Right kidney (tissue), 1 donor: Measurements from ENCODE around the gene TRAK2.
"Not testable (repeated sequence)": the region's sequence is repeated elsewhere in the genome, so short reads cannot be mapped to it uniquely, and the experiment has no call there.

Experiments
- DNase-seq: peaks from one replicate; pipeline ENCODE4 v3.0.0-alpha.2; 2016

TRAK2 gene

DNA sequence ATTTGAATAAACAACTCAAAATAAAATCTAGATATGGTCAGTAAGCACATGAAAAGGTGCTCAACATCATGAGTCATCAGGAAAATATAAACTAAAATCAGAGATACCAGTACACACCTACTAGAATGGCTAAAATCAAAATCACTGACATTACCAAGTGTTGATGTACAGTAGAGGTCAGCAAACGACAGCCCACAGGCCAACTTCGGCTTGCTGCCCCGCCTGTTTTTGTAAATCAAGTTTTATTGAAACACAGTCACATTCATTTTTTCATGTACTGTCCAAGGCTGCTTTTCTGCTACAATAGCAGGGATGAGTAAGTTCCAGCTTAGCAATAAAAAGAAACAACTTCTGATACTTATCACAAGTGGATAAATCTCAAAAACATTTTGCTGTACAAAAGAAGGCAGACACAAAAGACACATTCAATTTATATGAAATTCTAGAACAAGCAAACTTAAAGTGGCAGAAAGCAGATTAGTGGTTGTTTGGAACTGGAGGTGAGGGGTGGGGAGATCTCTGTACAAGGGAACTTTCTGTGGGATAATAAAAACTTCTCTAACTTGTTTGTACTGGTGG lies 32.1 kb downstream of the TRAK2 start:
- no peak for DNase-seq

DNA sequence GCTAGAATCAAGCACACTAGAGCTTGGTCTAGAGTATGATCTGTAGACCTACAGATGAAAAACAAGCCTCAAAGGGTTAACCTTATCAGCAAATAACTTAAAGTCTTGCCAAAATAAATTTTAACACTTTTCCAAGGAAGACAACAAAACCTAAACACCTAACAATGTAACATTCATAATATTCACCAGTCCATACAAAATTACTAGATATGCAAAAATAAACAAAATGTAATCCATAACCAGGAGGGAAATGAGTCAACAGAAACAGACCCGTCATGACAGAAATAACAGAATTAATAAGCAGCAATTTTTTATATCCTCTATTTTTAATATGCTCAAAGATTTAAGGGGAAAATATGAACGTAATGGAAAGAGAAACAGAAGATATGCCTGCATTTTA lies 36.1 kb downstream of the TRAK2 start:
- no peak for DNase-seq

DNA sequence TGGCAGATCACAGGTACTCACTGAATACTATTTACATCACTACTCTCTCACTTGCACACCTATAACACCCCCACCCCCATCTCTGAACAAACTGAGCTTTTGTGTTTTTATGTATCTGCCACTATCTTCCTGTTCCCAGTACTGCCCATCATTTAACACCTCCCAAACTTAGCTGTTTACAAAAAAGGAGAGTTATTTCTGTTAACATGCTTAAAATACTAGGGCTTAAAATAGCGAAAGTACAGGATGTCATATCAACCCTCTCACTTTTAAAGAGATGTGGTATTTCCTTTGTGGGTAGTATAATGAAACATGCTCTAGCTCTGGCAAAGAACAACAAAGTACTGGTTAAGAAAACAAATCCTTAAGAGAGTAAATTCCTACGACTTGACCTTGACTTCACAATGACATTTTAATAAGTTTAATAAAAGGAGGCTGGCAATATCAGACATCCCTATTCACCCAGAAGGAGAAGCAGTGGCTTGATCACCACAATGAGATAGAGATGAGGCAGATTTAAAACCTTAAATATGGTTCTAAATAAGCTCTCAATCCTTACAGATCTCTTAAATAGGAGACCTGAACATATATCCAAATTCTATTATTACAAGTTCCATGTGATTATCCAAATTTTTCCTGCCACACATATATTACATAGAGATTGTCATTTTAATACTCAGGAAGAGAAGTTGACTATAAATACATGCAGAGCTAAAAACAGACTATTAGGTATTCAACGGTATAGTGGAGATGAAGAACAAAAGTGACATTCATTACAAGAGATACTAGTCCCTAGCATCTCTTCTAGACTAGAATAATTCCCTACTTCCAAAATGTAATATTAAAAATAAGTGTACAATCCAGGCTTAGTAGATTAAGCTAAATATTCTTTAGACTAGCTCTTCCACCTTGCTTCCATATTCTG lies 36.9 kb downstream of the TRAK2 start:
- DNase-seq, result no peak

DNA sequence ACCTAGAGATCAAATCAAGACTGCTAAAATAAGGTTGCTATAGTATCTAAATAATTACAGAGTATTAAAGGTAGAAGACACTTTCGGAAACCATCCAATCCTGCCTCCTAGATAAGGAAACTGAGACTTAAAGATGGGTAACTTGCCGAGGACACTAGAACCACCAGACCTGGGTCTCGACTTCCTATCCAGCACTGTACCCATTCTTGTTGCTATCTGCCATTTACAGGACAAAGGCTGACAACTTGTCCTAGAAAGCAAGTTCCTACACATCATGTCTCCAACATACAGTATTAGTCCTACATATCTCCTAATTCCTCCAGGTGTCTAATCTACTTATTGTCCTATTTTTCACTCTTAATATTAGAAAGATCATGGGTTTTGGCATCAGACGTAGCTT lies 37.7 kb downstream of the TRAK2 start:
- no peak for DNase-seq

DNA sequence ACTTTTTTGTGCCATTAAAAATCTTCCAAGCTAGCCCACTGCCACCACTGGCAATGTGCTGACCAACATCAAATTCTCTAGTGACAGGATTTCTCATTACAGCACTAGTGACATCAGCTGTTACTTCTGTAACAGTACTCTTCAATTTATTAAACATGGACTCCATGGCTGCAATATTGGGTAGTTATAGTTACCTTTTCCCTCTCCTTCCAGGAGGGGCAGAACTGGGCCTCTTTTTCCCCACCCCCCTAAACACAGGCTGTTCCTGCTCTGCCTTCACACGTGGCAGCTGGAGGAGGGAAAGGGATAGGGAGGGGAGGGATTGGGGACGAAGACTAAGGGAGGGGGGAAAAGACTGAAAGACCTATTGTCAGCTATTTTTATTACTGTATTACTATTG lies 38.1 kb downstream of the TRAK2 start:
- DNase-seq, result no peak

DNA sequence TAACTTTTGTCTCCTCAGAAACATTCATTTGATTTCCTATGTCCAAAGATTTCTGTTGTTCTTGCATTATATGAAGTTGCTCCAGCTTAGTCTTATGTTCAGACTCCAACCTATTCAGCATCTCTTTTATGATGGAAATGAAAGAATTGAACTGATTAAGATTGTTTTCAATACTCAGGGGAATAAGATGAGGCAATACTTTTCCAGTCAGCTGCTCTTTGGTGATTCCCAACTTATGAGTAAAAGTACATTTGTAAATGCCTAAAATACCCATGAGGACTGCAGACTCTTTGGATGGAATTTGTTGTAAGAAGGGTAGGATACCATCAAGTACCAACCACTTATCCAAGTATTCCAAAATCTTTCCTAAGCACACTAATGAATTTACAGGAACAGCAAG lies 39.8 kb downstream of the TRAK2 start:
- no peak for DNase-seq

DNA sequence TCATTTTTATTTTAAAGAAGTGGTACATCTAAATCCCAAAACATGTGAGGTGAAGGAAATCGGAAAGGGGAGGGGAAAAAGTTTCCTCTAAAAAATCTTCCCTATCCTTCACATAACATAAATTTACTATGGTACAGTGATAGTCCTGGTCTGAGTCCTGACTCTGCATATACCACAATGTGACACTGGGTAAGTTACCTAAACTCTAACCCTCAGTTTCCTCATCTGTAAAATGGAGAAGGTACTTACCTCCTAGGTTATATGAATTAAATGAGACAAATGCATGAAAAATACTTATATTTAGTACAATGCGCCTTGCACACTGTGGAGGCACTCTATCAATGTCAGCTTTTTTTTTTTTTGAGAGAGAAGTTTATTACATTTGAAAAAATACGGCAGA lies 42.3 kb downstream of the TRAK2 start:
- DNase-seq, result no peak

DNA sequence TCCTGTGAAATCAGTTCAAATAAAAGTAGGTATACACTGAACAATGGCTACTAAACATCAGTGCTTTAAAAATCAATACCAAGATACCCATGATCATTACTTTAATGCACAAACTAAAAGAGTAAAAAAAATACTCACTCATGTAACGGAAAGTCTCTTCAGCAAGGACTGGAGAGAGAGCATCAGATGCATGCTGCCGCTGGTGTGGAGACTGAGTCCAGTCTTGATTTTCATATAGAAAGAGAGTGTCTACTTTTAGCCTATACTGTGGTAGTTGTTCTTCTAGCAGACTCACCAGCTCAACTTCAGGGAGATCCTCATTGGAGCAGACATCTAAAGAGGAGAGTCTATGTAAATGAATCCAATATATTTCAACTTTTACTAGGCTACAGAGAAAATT lies 44.0 kb downstream of the TRAK2 start:
- no peak for DNase-seq

DNA sequence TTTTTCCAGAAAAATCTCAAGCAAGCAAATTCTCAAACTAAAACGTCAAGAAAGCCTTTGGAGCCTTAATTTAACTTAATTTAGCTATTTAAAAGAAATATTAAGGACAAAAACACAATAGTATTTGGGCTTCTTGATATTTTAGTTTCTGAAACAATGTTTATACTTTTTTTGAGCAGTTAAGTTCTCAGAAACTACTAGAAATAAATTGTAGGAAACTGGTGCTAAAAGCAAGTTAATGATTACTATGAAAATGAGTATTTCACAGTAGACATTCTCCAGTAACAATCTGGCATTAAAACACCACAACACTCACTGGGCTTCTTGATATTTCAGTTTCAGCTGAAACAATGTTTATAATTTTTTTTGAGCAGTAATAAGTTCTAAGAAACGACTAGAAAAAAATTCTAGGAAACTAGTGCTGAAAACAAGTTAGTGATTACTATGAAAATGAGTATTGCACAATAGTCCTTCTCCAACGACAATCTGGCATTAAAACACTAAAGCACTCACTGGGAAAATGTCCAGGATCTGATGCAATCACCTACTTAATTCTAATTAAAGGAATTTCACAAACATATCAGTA lies 45.1 kb downstream of the TRAK2 start:
- DNase-seq, result no peak

DNA sequence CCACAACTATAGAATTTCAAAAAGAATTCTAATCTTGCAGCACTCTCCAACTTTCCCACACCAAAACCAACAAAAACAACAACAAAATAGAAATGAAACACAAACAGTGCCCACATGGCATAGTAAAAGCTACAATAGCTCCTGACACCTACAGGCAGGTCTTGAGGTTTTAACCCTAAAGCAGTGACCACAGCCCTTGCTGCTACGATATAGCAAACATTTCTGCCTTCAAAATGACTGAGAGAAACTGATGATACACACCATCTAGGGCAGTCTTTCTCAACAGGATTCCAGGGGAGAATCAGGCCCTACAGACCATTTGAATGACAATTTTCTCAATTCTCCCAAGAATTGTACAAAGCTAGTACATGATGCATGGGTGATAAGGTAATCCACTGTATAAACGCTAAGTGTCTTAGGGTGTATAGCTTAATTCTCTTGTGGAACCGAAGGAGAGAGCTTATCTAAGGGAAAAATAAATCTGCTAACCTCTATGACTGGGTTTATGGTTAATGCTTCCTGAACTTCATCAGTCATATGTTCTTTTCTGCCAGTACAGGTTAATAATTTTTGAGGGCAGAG lies 46.5 kb downstream of the TRAK2 start:
- DNase-seq, result no peak

DNA sequence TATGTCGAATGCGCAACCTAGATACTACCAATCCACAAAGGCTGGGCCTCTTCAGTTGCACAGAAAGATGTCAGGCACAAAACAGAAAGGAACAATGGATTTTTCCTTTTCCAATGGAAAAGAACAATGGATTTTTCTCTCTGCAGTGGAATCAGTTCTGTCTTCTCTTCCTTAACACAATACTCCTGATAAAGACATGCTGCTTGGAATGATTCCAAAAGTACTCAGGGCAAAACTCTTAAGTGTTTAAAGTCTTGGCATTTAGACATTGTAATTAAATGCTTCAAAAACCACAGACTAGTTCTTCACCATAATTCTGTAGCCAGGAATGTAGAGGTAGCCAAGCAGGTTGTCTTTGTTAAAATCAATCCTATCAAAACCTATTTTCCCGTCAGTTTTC lies 47.4 kb downstream of the TRAK2 start:
- DNase-seq, result no peak

DNA sequence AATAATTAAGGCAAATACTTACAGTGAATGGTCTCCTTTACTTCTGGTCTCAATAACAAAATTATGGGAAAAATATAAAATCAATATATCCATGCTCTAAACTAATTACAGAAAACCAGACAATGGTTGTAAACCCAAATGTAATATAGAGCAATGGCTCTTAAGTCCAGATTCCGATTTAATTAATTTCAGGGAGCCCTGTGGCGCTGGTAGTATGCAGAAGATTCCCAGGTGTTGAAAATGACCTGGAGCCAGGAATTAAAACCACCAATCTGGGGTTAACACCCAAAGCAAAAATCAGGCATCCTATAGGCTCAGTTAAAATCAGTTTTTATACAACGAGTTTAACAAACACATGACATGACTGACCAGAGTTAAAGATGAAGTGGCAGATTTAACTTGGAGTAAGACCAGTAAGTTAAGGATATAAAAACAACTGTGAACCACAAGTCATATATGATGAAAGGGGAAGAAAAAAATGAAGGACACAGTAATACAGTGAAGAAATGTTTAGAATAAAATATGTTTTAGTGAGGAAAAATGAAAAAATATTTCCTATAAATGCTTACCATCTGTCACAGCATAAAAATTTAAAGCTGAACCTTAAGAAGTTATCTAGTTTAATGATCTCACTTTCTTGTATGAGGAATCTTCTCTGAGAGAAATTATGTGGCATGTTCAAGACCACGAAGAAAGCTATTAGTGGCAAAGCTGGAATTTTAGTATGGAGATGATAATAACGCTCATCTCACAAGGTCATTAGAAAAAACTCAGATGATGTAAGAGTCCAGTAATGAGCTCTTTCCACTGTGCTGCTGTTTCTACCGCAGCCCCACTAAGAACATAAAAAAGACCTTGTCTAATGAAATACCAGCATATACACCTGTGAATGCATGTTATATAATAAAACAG lies 48.4 kb downstream of the TRAK2 start:
- no peak for DNase-seq

DNA sequence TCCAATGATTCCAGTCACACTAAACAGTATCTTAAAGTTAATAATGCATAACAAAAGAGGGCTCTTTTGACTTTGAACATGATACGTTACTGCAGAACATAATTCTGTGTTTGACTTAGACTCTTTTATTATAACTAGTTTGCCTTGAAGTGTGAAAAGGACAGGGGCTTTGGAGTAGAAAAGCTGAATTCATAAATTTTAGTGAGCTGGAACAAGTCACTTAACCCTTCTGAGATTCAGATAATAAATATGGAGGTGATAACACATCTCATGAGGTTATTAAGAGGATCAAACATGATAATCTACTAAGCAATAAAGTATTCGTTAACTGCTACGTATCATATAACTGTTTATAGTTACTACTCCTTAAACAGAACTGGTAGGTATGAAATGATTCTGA lies 49.4 kb downstream of the TRAK2 start:
- DNase-seq, result no peak

DNA sequence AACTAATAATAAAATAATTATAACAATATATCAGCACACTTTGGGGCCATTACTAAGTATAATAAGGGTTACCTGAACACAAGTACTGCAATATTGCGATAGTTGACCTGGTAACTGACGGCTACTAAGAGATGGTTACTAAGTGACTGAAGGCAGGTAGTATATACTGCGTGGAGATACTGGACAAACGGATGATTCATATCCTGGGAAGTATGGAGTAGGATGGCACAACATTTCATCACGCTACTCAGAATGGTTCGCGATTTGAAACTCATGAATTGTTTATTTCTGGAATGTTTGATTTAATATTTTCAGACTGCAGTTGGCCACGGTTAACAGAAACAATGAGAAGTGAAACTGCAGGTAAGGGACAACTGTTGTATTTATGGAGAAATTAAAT lies 54.7 kb downstream of the TRAK2 start:
- DNase-seq, result no peak

DNA sequence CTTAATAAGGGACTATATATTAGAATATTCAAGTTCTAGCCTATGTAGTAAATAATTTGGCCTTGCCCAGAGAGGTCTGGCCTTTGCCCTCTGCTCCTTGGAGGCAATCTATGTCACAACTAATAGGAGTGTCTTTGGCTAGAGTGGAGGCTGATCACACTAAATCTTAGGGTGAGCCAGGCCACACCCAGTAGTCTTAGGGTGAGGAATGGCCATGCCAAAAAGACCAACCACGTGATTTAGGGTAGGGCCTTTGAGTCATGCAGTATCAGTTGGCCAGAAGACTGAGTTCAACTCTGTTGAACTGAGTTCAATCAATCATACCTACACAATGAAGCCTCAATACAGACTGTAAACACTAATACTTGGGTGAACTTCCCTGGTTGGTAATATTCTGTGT lies 68.1 kb downstream of the TRAK2 start:
- DNase-seq, result no peak

DNA sequence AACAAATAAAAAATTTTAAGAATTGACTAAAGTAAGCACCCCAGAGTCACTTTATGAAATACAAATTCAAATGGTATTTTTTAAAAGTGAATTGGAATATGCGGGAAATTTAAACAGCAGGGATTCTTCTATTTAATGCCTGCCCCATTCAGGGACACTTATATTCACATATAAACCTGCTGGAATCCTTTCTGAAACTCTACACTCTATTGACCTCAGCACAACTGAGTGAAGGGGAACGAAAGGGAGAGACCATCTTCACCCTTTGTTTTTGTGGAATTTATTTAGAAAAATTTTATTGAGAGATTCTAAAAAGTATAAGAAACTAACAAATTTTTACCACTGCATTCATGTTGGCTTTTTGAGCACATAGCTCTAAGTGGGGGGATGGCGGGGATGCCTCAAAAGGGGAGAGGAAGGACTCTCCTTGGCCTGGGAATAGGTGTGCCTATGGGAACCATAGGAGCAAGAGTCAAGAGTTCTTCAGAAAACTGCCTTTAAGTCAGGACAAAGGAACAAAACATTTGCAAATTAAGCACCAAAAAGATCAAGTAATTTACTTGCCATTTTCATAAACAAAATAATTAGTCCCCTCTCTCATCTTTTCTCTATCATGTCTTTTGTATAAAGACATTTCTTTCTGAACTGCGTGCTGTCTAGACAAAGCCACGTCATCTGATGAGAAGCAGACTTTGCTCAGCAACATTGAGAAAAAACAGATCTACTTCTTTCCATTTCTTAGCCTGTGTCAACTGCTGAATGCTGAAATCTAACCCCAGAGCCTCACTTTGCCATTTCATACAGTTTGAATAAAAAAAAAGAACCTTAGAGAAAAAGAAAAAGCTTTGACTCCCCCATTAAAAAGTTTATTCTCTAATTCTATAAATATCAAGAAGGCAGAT lies 72.5 kb downstream of the TRAK2 start:
- no peak for DNase-seq

DNA sequence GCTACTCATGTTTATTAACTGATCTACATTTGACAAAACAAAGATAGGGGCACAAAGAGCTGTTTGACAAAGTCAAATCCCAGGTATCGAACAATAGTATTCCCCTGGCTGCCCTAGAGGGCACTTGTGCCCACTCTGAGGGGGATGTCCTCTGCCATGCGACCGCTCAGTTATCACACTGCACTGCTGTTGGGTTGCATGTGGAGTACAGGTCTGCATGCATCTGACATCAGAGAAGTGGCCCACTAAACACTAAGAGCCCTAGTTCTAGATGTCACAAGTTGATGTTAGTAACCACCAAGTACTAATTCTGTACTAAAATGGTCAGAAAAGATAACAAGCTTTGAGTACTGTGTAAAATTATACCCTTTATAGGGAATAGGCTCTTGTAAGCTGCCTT lies 74.0 kb downstream of the TRAK2 start:
- DNase-seq, result no peak

DNA sequence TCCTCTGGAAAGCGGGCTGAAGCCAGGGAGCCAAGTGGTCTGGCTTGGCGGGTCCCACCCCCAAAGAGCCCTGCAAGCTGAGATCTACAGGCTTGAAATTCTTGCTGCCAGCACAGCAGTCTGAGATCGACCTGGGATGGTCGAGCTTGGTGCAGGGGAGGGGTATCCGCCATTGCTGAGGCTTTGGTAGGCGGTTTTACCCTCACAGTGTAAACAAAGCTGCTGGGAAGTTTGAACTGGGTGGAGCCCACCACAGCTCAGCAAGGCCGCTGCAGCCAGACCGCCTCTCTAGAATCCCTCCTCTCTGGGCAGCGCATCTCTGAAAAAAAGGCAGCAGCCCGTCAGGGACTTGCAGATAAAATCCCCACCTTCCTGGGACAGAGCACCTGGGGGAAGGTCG lies 81.5 kb downstream of the TRAK2 start:
- no peak for DNase-seq

DNA sequence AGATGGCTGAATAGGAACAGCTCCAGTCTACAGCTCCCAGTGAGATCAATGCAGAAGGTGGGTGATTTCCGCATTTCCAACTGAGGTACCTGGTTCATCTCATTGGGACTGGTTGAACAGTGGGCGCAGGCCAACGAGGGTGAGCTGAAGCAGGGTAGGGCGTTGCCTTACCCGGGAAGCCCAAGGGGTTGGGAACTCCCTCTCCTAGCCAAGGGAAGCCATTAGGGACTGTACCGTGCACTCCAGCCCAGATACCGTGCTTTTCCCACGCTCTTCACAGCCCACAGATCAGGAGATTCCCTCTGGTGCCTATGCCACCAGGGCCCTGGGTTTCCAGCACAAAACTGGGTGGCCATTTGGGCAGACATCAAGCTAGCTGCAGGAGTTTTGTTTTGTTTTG lies 81.9 kb downstream of the TRAK2 start:
- DNase-seq, result not testable (repeated sequence)

DNA sequence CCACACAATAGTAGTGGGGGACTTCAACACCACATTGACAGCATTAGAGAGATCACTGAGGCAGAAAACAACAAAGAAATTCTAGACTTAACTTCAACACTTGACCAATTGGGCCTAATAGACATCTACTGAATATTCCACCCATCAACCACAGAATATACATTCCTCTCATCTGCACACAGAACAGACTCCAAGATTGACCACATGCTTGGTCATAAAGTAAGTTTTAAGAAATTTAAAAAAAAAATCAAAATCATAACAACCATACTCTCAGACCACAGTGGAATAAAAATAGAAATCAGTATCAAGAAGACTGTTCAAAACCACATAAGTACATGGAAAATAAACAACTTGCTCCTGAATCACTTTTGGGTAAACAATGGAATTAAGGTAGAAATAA lies 85.1 kb downstream of the TRAK2 start:
- DNase-seq, result no peak

DNA sequence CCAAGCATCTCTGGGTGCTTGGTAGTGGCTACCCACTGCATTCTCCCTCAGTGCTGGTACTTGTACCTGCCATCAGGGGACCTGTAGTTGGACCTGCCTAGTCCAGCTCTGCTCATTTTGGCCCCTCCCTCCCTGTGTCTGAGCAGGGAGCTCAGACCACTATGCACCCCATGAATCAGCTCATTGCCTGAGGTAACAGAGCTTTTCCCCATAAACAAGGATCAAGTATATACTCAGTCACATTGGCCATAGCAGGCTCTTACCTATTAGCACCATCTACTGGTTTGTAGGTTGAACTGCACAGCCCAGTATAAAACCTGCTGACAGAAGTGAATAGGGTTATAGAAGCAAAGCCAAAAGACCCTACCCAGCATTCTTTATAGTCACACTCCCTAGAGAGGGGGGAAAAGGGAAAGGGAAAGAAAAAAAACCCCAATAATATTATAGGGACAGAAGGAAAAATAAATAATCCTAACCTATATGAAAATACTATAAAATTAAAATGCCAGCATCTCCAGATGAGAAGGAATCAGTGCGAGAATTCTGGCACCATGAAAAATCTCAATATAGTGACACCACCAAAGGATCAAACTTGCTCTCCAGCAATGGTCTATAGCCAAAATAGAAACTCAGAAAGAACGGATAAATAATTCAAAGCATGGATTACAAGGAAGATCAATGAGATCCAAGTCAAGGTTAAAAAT lies 87.2 kb downstream of the TRAK2 start:
- no peak for DNase-seq
